Mucosa of rectum (tissue), 2 donors: ENCODE measurements around the gene TMCC2.
"Not testable (repeated sequence)": the region's sequence is repeated elsewhere in the genome, so short reads cannot be mapped to it uniquely, and the experiment has no call there.

Experiments
- H3K27ac ChIP-seq, 2 donors: one replicate each; pipeline ENCODE4 v1.7.0; 2013; ENCODE audit warnings: inconsistent platforms in 2 of 2, low read depth in 2 of 2, low read length in 2 of 2
- H3K27me3 ChIP-seq, 2 donors: one replicate each; pipeline ENCODE4 v1.7.0; 2013; ENCODE audit warnings: low read length in 2 of 2; ENCODE audit not compliant: control insufficient read depth in 2 of 2, insufficient read depth in 2 of 2
- H3K36me3 ChIP-seq, 2 donors: one replicate each; pipeline ENCODE4 v1.7.0; 2013; ENCODE audit warnings: low read length in 2 of 2; ENCODE audit not compliant: control insufficient read depth in 2 of 2, insufficient read depth in 2 of 2
- H3K4me1 ChIP-seq, 2 donors: one replicate each; pipeline ENCODE4 v1.7.0; 2013; ENCODE audit warnings: low read length in 2 of 2, mild to moderate bottlenecking in 1 of 2; ENCODE audit not compliant: control insufficient read depth in 2 of 2, insufficient read depth in 2 of 2
- H3K4me3 ChIP-seq, 2 donors: one replicate each; pipeline ENCODE4 v1.7.0; 2013; ENCODE audit warnings: low read length in 2 of 2
- H3K9ac ChIP-seq, 2 donors: one replicate each; pipeline ENCODE4 v1.7.0; 2013; ENCODE audit warnings: low read length in 2 of 2, low read depth in 1 of 2, mild to moderate bottlenecking in 1 of 2
- H3K9me3 ChIP-seq, 2 donors: one replicate each; pipeline ENCODE4 v1.7.0; 2013; ENCODE audit warnings: low read length in 2 of 2; ENCODE audit not compliant: control insufficient read depth in 2 of 2
- donor health status: healthy.
- donor health status: Normal muscosa, but diverticular disease.

The TMCC2 gene

GRCh38 chr1:205287076-205287475 is 59.3 kb downstream of the TMCC2 start:
- Histone ChIP-seq H3K27me3 (no peaks in the 10 kb centered on the region), H3K4me1 (peaks cover 26 to 43% of the 10 kb centered on the region in 2 donors), H3K9ac (peak overlapping the region in 1 of 2 donors; percentile 41), H3K4me3 (no peak overlapping the region), H3K36me3 (no peaks in the 10 kb centered on the region), H3K9me3 (no peaks in the 10 kb centered on the region), H3K27ac (peak overlapping the region; percentile 48 to 81)

- Histone ChIP-seq H3K4me3 (peak overlapping the region in 1 of 2 donors; percentile 46), H3K9ac (peak overlapping the region in 1 of 2 donors; percentile 44), H3K27ac (peak overlapping the region; percentile 48 to 81), H3K27me3 (no peaks in the 10 kb centered on the region), H3K4me1 (peaks cover 26 to 38% of the 10 kb centered on the region in 2 donors), H3K36me3 (no peaks in the 10 kb centered on the region), H3K9me3 (no peaks in the 10 kb centered on the region)
Observed at GRCh38 chr1:205287767-205288559, 60.2 kb downstream of the TMCC2 start.

DNA sequence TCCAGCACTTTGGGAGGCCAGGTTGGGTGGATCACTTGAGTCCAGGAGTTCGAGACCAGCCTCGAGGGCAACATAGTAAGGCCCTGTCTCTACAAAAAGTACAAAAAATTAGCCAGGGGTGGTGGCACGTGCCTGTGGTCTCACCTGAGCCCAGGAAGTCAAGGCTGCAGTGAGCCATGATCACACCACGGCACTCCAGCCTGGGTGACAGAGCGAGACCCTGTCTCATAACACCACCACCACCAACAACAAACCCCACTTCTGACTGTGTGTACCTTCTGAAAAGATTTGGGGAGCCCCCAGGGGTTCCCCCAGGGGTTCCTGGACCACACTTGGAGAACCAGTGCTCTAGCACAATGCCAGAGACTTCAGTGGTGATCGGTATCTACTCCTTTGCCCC is 63.9 kb downstream of the TMCC2 start:
- H3K9me3 ChIP-seq: no peaks in the 10 kb centered on the region
- H3K36me3 ChIP-seq: no peaks in the 10 kb centered on the region
- H3K9ac ChIP-seq: no peak overlapping the region
- peaks cover 26 to 29% of the 10 kb centered on the region in 2 donors for H3K4me1 ChIP-seq
- H3K4me3 ChIP-seq: no peak overlapping the region
- no peaks in the 10 kb centered on the region for H3K27me3 ChIP-seq
- no peak overlapping the region for H3K27ac ChIP-seq

- no peaks in the 10 kb centered on the region for H3K36me3 ChIP-seq
- no peaks in the 10 kb centered on the region for H3K9me3 ChIP-seq
- peaks cover 13 to 18% of the 10 kb centered on the region in 2 donors for H3K4me1 ChIP-seq
- H3K27ac ChIP-seq: peak overlapping the region; percentile 60 to 61
- no peaks in the 10 kb centered on the region for H3K27me3 ChIP-seq
- no peak overlapping the region for H3K9ac ChIP-seq
- H3K4me3 ChIP-seq: no peak overlapping the region
Observed at GRCh38 chr1:205293350-205294074, 65.8 kb downstream of the TMCC2 start.

DNA sequence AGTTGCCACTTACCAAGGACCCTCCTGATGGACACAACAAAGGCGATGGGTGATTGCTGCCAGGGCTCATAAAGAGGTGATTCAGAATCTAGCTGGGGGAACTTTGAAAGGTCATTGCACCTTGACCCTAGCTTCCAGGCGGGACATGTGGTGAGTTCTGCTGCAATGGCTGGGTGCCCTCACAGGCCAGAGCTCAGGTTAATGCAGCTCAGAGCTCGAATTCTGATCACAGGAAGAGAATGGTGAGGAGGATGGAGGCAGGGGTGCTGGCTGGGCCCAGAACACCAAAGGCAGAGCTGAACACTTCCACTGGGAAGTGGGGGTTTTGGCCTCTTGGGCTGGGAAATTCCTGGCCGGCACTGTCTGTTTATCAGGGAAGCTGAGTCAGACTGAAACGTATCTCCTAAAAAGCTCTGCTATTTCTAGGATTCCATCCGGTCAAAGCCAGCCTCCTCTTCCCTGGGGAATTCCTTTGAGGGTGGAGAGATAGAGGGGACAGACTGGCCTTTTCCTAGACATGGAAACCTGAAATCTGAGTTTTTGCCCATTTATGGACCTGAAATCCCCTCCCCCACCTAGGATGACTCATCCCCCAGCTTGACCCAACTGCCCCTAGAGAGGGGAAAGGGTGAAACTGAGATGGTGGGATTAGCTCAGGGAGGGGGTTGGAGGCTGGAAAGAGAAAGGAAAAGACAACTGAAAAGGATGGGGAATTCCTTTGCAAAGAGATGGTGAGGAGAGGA is 66.6 kb downstream of the TMCC2 start:
- Histone ChIP-seq H3K36me3 (no peaks in the 10 kb centered on the region), H3K27ac (peak overlapping the region; percentile 60 to 61), H3K9me3 (no peaks in the 10 kb centered on the region), H3K27me3 (no peaks in the 10 kb centered on the region), H3K4me3 (no peak overlapping the region), H3K4me1 (peaks cover 13 to 18% of the 10 kb centered on the region in 2 donors), H3K9ac (peak overlapping the region; percentile 27 to 34)

- H3K9ac ChIP-seq: peak overlapping the region; percentile 27 to 34
- H3K4me1 ChIP-seq: peaks cover 13 to 18% of the 10 kb centered on the region in 2 donors
- peak overlapping the region; percentile 60 to 61 for H3K27ac ChIP-seq
Observed at GRCh38 chr1:205294934-205295333, 67.2 kb downstream of the TMCC2 start.

GRCh38 chr1:205296154-205296553 is 68.4 kb downstream of the TMCC2 start:
- no peak overlapping the region for H3K9ac ChIP-seq
- H3K27ac ChIP-seq: peak overlapping the region; percentile 6 to 48
- H3K9me3 ChIP-seq: no peaks in the 10 kb centered on the region
- H3K36me3 ChIP-seq: no peaks in the 10 kb centered on the region
- no peaks in the 10 kb centered on the region for H3K27me3 ChIP-seq
- no peak overlapping the region for H3K4me3 ChIP-seq
- peaks cover 13 to 19% of the 10 kb centered on the region in 2 donors for H3K4me1 ChIP-seq

More at GRCh38 chr1:205294934-205295333, 67.2 kb downstream of the TMCC2 start:
- Histone ChIP-seq H3K9me3 (no peaks in the 10 kb centered on the region), H3K36me3 (no peaks in the 10 kb centered on the region), H3K4me3 (no peak overlapping the region), H3K27me3 (no peaks in the 10 kb centered on the region)

- not testable (repeated sequence) for H3K27ac ChIP-seq, H3K4me3 ChIP-seq
Observed at GRCh38 chr1:205297546-205298177, 69.9 kb downstream of the TMCC2 start.

GRCh38 chr1:205298191-205298994 is 70.6 kb downstream of the TMCC2 start:
- no peak overlapping the region for H3K9ac ChIP-seq

More at GRCh38 chr1:205297546-205298177, 69.9 kb downstream of the TMCC2 start:
- H3K27me3 ChIP-seq, H3K9me3 ChIP-seq, H3K9ac ChIP-seq: not testable (repeated sequence)
- peaks cover 21 to 28% of the 10 kb centered on the region in 2 donors for H3K4me1 ChIP-seq
- peaks cover 5 to 10% of the 10 kb centered on the region in 2 donors for H3K36me3 ChIP-seq

More at GRCh38 chr1:205298191-205298994, 70.6 kb downstream of the TMCC2 start:
- Histone ChIP-seq H3K4me3 (no peak overlapping the region), H3K27me3 (no peaks in the 10 kb centered on the region), H3K4me1 (peaks cover 21 to 31% of the 10 kb centered on the region in 2 donors), H3K9me3 (no peaks in the 10 kb centered on the region), H3K36me3 (peaks cover 11 to 17% of the 10 kb centered on the region in 2 donors), H3K27ac (no peak overlapping the region)
